Fibroblast of skin of scalp (primary cell): Measurements from ENCODE around the gene CKMT2. TPM values are rescaled to one million over a fixed set of nuclear protein-coding genes. Genes with fewer than 3 reads are reported as not detected.

ENCODE experiments used
- DNase-seq: peaks from one replicate; pipeline ENCODE4 v3.0.0-alpha.2; 2013
- polyA plus RNA-seq, 2 experiments: library from polyadenylated mRNA; unstranded; fragments of 120-200 nt; gene quantifications; one replicate each; pipeline ENCODE4 v1.2.1, GENCODE V29; 2013; ENCODE audit not compliant: insufficient read length in 2 of 2

The CKMT2 gene
- 0.47 TPM for polyA plus RNA-seq (2013, experiment 1 of 2; ENCODE audit: insufficient read length)
- polyA plus RNA-seq (2013, experiment 2 of 2; ENCODE audit: insufficient read length) = 2.2 TPM

- no peak for DNase-seq
Measured at GRCh38 chr5:81233080-81233634, at the start of gene CKMT2. TSS of gene CKMT2 (plus strand) at chr5:81233322. CDS start at chr5:81251133, 17,811 bp downstream.

GRCh38 chr5:81183811-81184748, 49.0 kb upstream of the CKMT2 start:
- DNase-seq = peak; percentile 33

DNA sequence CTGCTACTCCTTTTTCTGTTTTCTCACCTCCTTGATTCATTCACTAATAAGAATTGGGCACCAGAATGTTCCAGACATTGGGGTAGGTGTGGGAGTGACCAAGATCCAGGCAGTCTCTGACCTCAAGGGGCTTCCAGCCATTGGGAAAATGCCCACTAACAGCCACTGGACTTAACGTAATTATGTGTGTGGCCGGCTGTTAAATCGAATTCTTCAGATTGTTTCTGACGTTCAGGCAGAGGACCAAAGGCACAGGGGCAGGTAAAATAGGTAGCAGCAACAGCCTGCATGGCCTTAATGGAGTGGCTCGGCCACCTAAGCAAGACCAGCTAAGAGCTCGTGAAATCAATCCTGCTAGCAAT, 48.4 kb upstream of the CKMT2 start:
- no peak for DNase-seq

DNA sequence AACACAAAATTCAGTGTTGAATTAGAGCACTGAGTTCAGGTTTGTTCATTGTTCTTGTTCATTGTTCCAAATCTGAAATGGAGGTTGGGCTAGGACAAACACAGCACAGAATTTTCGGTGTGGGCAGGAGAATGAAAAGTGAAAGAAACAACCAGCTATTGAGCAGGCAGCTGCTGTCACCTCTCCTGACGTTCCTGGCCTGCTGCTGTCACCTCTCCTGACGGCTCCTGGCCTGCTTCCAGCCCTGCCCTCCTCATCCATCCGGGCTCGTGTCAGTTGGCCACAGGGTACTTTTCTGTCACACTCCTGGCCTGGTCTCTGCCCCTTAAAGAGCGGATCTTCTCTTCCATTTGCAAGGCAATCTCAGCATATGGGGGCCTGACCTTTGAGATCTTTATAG, 45.2 kb upstream of the CKMT2 start:
- no peak for DNase-seq

GRCh38 chr5:81188962-81189361, 44.2 kb upstream of the CKMT2 start:
- DNase-seq = no peak

DNA sequence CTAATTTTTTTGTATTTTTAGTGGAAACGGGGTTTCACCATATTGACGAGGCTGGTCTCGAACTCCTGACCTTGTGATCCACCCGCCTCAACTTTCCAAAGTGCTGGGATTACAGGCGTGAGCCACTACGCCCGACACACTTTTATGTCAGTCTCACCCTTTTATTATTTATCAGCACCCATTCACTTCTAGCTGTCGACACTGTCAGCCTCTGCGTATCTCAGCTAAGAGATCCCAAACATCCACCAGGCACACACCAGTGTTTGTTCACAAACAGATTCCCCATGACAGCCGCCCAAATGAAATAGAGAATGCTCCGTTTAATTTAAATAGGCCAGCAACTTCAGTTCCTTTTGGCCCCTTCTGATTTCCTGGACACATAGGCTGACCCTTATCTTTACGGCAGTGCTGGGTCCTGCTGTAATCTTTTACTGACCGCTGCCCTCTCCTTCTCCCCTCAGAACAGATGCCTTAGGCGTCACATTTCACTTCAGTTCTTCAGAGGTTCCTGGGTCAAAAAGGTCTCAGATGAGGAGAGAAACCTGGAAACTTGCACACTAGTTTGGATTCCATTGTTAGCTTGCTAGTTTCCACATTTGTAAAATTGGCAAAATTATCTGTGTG, 43.1 kb upstream of the CKMT2 start:
- DNase-seq = no peak

GRCh38 chr5:81191726-81192372, 41.3 kb upstream of the CKMT2 start:
- DNase-seq = no peak

DNA sequence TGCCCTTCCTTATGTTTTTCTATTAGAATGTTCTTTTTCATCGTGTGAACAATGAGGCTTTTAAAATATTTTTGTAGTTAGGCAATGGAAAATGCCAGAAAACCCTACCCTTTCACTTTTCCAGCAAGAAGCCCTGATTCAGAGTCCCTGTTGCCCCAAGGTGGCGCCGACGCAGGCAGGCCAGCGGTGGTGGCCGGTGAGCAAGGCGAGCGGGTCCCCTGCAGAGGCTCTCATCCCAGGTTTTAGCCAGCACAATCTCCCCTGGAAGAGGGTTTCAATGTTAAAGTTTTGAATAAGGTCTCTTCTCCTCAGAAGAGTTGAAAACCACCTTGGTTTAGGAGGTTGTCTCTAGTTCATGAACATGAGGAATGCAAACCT, 40.8 kb upstream of the CKMT2 start:
- DNase-seq = no peak

DNA sequence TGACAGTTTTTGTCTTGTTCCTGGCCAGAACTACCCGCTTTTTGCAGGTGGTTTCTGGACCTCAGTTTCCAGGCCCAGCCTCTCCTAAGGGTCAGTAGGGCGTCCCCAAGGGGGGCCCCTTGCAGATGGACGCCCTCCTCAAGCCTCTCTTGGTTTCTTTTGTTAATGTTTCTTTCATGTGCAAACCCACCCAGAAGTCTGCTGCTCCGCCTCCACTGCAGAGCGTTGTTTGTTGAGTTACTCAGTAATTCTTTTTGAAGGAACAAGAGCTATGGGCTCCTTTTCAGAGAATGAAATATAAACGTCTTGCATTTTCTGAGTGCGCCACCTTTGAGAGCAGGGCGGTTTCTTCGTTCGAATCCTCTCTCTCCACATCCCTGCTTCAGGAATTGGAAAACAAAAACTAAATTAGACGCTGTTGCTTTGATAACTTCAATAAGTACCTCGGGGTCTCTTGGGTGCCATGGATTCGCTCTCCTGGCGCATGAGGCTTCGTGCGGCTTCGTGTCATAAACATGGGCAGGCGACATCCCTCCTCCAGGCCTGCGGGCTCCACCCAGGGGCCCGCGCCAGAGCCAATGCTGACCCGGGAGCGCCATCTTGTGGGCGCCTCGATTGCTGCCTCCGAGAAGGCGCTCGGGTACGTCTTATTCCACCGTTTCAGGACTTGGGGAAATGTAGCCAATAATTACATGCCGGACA, 38.3 kb upstream of the CKMT2 start:
- DNase-seq = peak; percentile 81

- DNase-seq = no peak
Measured at GRCh38 chr5:81195335-81195929, 37.7 kb upstream of the CKMT2 start.

DNA sequence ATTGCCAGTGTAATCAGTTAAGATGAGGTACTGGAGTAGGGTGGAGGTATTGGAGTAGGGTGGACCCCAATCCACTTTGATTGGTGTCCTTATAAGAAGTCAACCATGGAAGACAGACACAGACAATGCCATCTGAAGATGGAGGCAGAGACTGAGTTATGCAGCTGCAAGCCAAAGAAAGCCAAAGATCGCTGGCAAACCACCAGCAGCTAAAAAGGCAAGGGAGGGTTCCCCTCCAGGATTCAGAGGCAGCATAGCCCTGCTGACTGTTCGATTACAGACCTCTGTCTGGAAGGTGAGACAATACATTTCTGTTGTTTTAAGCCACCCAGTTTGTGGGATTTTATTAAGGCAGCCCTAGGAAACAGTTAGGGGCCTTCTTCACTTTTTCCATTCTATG, 30.5 kb upstream of the CKMT2 start:
- peak; percentile 13 for DNase-seq

- no peak for DNase-seq
Measured at GRCh38 chr5:81203729-81204128, 29.4 kb upstream of the CKMT2 start.

DNA sequence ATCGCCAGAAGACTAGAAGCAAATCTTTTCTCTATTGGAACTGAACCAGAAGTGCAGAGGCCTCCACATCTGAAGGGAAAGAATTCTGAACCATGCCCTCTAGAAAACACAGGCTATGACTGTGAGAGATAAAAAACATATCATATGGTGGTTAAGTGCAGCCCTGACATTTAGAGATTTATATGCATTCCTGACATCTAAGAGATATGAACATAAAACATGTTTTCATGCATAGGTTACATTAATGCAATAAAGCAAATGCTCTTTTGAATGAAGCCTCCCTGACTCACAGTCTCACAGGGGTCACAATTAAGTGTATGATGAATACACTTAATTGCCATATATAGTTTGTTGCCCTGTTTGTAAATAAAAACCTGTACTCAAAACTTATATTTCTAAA, 28.9 kb upstream of the CKMT2 start:
- no peak for DNase-seq

- no peak for DNase-seq
Measured at GRCh38 chr5:81205058-81205457, 28.1 kb upstream of the CKMT2 start.

- DNase-seq = peak; percentile 8
Measured at GRCh38 chr5:81207009-81207408, 26.1 kb upstream of the CKMT2 start.

DNA sequence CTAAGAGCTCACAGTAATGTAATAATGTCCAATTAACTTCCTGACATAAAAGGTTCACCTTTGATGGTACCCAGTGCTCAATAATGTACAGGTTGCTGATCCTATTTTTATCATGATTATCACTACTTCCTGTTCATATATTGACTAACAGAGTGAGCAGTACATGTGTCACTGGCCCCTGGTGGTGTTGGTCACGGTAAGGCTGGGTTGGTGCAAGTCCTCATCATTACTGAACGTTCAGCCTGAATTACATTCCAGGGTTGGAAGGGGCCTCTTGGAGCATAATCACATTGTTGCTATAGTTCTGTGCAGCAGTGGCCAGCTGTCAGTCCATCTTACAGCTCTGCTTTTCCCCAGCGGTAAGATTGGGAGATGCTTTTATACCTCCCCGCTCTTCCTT, 24.2 kb upstream of the CKMT2 start:
- no peak for DNase-seq

GRCh38 chr5:81209386-81209785, 23.7 kb upstream of the CKMT2 start:
- no peak for DNase-seq

GRCh38 chr5:81209869-81210493, 23.1 kb upstream of the CKMT2 start:
- no peak for DNase-seq

- no peak for DNase-seq
Measured at GRCh38 chr5:81212211-81212751, 20.8 kb upstream of the CKMT2 start.

- no peak for DNase-seq
Measured at GRCh38 chr5:81213070-81213469, 20.1 kb upstream of the CKMT2 start.

- DNase-seq = no peak
Measured at GRCh38 chr5:81214848-81215247, 18.3 kb upstream of the CKMT2 start.
